Measurements from ENCODE around the gene CRACR2A.

CRACR2A gene

GRCh38 chr12:3607821-3608220 lies 145.1 kb downstream of the CRACR2A start:
- Histone ChIP-seq H3K4me1 (ENCODE audit: insufficient read depth, low read length, severe bottlenecking) (no peaks in the 10 kb centered on the region), H3K9ac (ENCODE audit: low read length) (no peak overlapping the region)

GRCh38 chr12:3607039-3607720 lies 145.7 kb downstream of the CRACR2A start:
- no peaks in the 10 kb centered on the region for H3K9me3 ChIP-seq (ENCODE audit: low read length)
- H3F3A ChIP-seq (ENCODE audit: insufficient read depth, low read length) = no peaks in the 10 kb centered on the region
- H3K36me3 ChIP-seq (ENCODE audit: insufficient read depth, low read length) = peaks cover 6% of the 10 kb centered on the region; the same call in 1 of the 2 replicates
- no peak overlapping the region for H3K4me2 ChIP-seq (ENCODE audit: low read length)
- no peak for TF ChIP-seq EZH2 (IDR thresholded peaks at IDR 0.05; ENCODE audit: borderline replicate concordance, low read length)
- no peak overlapping the region for H3K27ac ChIP-seq (ENCODE audit: low read depth, low read length, poor library complexity, severe bottlenecking)
- no peak overlapping the region for H3K9ac ChIP-seq (ENCODE audit: low read length)
- no peaks in the 10 kb centered on the region for H3K79me2 ChIP-seq (ENCODE audit: insufficient read depth, low read length)
- no peaks in the 10 kb centered on the region for H4K20me1 ChIP-seq (ENCODE audit: insufficient read depth, low read length)
- no peaks in the 10 kb centered on the region for H3K27me3 ChIP-seq (ENCODE audit: insufficient read depth, low read length)
- no peak overlapping the region for H2AFZ ChIP-seq (ENCODE audit: low read length)
- H3K9me2 ChIP-seq (ENCODE audit: low read depth, low read length) = no peaks in the 10 kb centered on the region
- no peak overlapping the region for H3K4me3 ChIP-seq (ENCODE audit: low read depth, low read length, poor library complexity, severe bottlenecking)
- no peaks in the 10 kb centered on the region for H3K4me1 ChIP-seq (ENCODE audit: insufficient read depth, low read length, severe bottlenecking)

More at GRCh38 chr12:3607821-3608220, 145.1 kb downstream of the CRACR2A start:
- Histone ChIP-seq H3F3A (ENCODE audit: insufficient read depth, low read length) (no peaks in the 10 kb centered on the region), H3K79me2 (ENCODE audit: insufficient read depth, low read length) (no peaks in the 10 kb centered on the region), H3K27ac (ENCODE audit: low read depth, low read length, poor library complexity, severe bottlenecking) (no peak overlapping the region), H3K9me3 (ENCODE audit: low read length) (no peaks in the 10 kb centered on the region), H3K4me3 (ENCODE audit: low read depth, low read length, poor library complexity, severe bottlenecking) (no peak overlapping the region), H3K4me2 (ENCODE audit: low read length) (no peak overlapping the region), H4K20me1 (ENCODE audit: insufficient read depth, low read length) (no peaks in the 10 kb centered on the region), H3K36me3 (ENCODE audit: insufficient read depth, low read length) (peaks cover 6% of the 10 kb centered on the region; the same call in 1 of the 2 replicates), H3K9me2 (ENCODE audit: low read depth, low read length) (no peaks in the 10 kb centered on the region), H2AFZ (ENCODE audit: low read length) (no peak overlapping the region), H3K27me3 (ENCODE audit: insufficient read depth, low read length) (no peaks in the 10 kb centered on the region)
- TF ChIP-seq CTCF (IDR thresholded peaks at IDR 0.05; ENCODE audit: low read length) (no peak), EZH2 (IDR thresholded peaks at IDR 0.05; ENCODE audit: borderline replicate concordance, low read length) (no peak)

- Histone ChIP-seq H4K20me1 (ENCODE audit: insufficient read depth, low read length) (no peaks in the 10 kb centered on the region), H3K4me3 (ENCODE audit: low read depth, low read length, poor library complexity, severe bottlenecking) (no peak overlapping the region), H3K36me3 (ENCODE audit: insufficient read depth, low read length) (peaks cover 6% of the 10 kb centered on the region; the same call in 1 of the 2 replicates), H3K27ac (ENCODE audit: low read depth, low read length, poor library complexity, severe bottlenecking) (no peak overlapping the region), H3K9ac (ENCODE audit: low read length) (no peak overlapping the region), H2AFZ (ENCODE audit: low read length) (no peak overlapping the region), H3F3A (ENCODE audit: insufficient read depth, low read length) (no peaks in the 10 kb centered on the region), H3K4me1 (ENCODE audit: insufficient read depth, low read length, severe bottlenecking) (no peaks in the 10 kb centered on the region), H3K79me2 (ENCODE audit: insufficient read depth, low read length) (no peaks in the 10 kb centered on the region), H3K27me3 (ENCODE audit: insufficient read depth, low read length) (no peaks in the 10 kb centered on the region), H3K9me2 (ENCODE audit: low read depth, low read length) (no peaks in the 10 kb centered on the region), H3K4me2 (ENCODE audit: low read length) (no peak overlapping the region), H3K9me3 (ENCODE audit: low read length) (no peaks in the 10 kb centered on the region)
- no peak for TF ChIP-seq EZH2 (IDR thresholded peaks at IDR 0.05; ENCODE audit: borderline replicate concordance, low read length)
- TF ChIP-seq CTCF (IDR thresholded peaks at IDR 0.05; ENCODE audit: low read length) = no peak
Observed at GRCh38 chr12:3606128-3606527, 146.8 kb downstream of the CRACR2A start.

GRCh38 chr12:3605692-3606091 lies 147.2 kb downstream of the CRACR2A start:
- Histone ChIP-seq H2AFZ (ENCODE audit: low read length) (no peak overlapping the region), H3K27ac (ENCODE audit: low read depth, low read length, poor library complexity, severe bottlenecking) (no peak overlapping the region), H4K20me1 (ENCODE audit: insufficient read depth, low read length) (no peaks in the 10 kb centered on the region), H3K9me2 (ENCODE audit: low read depth, low read length) (no peaks in the 10 kb centered on the region), H3K9ac (ENCODE audit: low read length) (no peak overlapping the region), H3F3A (ENCODE audit: insufficient read depth, low read length) (no peaks in the 10 kb centered on the region), H3K9me3 (ENCODE audit: low read length) (no peaks in the 10 kb centered on the region), H3K4me1 (ENCODE audit: insufficient read depth, low read length, severe bottlenecking) (no peaks in the 10 kb centered on the region), H3K79me2 (ENCODE audit: insufficient read depth, low read length) (no peaks in the 10 kb centered on the region), H3K4me3 (ENCODE audit: low read depth, low read length, poor library complexity, severe bottlenecking) (no peak overlapping the region), H3K4me2 (ENCODE audit: low read length) (no peak overlapping the region), H3K36me3 (ENCODE audit: insufficient read depth, low read length) (peaks cover 6% of the 10 kb centered on the region; the same call in 1 of the 2 replicates), H3K27me3 (ENCODE audit: insufficient read depth, low read length) (no peaks in the 10 kb centered on the region)
- TF ChIP-seq CTCF (IDR thresholded peaks at IDR 0.05; ENCODE audit: low read length) = no peak
- TF ChIP-seq EZH2 (IDR thresholded peaks at IDR 0.05; ENCODE audit: borderline replicate concordance, low read length) = no peak

All from OCI-LY1 (cell line).